HG03060 (cell line): Measurements from ENCODE around the gene SLC37A1.
"Not testable (repeated sequence)": the region's sequence is repeated elsewhere in the genome, so short reads cannot be mapped to it uniquely, and the experiment has no call there.

Experiments used
- ATAC-seq: cut with Tn5 transposase; IDR thresholded peaks from one replicate; pipeline ENCODE4 v1.9.1; 2021; ENCODE audit warnings: low read depth, moderate number of reproducible peaks; ENCODE audit not compliant: unreplicated experiment

SLC37A1 gene

DNA sequence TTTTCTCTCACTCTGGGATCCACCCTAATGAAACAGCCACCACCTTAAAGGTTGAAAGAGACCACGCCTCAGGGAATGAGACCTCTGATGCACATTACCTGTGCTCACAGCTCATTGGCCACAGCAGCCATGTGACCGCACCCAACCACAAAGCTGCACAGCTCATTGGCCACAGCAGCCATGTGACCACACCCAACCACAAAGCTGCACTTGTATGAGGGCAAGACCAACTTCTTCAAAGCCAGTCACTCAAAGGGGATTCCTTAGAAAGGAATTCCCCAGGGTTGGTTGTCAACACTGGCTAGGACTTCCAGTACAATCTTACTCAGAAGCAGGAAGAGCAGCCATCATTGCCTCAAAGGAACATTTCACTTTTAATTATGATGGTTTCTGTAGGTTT lies 96.2 kb downstream of the SLC37A1 start:
- no peak for ATAC-seq

DNA sequence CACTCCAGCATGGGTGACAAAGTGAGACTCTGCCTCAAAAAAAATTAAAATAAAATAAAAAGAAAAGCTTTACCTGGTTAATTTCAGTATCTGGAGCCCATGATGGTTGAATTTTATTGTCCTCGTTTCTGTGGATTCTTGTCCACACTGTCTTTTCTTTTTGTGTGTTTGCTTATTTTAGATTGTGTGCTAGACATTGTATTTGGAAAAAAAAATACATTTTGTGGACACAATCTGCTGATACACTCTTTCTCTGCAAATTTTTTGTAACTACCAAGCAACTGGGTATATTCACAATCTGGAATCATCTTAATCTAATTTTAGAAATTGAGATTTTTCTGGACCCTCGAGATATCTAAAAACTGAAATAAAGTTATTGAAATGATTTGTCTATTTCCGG lies 98.2 kb downstream of the SLC37A1 start:
- ATAC-seq, result no peak

- ATAC-seq, result no peak
Measured at GRCh38 chr21:42612390-42612789, 98.7 kb downstream of the SLC37A1 start.

- no peak for ATAC-seq
Measured at GRCh38 chr21:42613756-42614155, 100.1 kb downstream of the SLC37A1 start.

GRCh38 chr21:42614396-42614795 lies 100.7 kb downstream of the SLC37A1 start:
- no peak for ATAC-seq

DNA sequence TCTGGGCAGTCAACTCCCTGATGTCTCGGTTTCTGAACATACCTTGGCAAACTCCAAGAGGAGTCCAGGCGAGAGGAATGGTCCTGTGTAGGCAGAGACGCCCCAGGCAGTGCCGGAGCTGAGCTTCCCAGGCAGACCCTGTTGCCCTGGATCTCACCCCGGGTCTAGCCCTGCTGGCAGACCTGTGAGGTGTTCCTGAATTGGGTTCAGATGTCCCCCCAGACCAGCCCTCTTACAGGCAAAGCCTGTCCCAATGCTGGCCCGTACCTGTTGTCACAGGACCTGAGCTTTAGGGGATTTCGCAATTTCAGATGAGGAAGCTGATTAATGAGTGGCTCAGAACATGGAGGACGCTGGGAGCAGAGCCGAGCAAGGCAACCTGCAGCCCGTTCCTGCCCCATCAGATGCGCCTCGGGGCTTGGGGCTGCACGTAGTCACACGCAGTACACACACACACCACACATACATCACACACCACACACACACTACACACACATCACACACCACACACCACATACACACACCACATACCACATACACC lies 101.2 kb downstream of the SLC37A1 start:
- ATAC-seq, result no peak

- not testable (repeated sequence) for ATAC-seq
Measured at GRCh38 chr21:42615377-42615776, 101.7 kb downstream of the SLC37A1 start.

DNA sequence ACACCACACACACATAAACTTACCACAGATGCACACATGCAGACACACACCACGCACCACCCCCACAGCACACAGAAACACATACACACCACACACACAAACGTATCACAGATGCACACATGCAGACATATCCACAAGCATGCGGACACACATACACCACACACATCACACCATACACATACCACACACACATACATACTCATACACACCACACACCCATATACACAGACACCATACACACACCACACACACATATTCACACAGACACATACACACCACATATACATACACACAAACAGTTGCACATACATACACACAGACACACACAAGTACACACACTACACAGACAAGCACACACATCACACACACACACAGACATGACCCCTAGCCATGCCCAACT lies 102.3 kb downstream of the SLC37A1 start:
- ATAC-seq, result no peak

- no peak for ATAC-seq
Measured at GRCh38 chr21:42616446-42616845, 102.8 kb downstream of the SLC37A1 start.

DNA sequence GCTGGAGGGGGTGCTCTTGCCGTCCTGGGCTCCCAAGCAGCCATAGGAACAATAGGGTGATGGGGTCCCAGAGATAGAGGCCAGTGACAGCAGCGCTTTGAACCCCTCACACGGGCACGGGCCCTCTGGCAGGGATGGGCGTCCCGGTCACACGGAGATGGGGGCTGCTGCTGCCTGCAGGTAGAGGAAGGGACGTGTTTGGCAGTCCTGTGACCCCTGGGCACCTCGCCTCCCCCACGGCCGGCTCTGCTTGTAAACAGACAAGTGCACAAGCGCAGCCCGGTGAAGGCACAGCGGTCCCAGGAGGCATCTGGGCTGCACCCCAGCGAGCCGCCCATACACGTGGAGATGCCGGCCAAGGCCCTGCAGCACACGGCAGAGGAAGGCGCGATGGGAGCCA lies 103.3 kb downstream of the SLC37A1 start:
- ATAC-seq, result no peak

- no peak for ATAC-seq
Measured at GRCh38 chr21:42617486-42617885, 103.8 kb downstream of the SLC37A1 start.

DNA sequence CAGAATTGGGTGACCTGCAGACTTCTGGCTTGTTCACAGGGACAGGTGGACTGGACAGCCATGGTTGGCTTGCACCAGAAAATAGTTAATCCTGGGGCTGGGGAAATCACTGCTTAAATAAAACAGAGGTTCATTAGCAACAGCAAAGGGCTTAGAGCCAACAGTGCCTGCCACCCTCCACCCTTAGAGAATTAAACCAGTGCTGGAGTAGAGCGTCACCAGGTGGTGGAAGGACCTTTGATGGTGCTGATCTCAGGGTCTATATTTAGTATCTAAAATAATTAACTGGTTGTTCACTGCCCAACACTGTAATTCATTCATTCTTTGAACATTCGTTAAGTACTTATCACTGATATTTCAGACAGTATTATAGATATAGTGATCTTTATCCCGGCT lies 105.1 kb downstream of the SLC37A1 start:
- ATAC-seq, result no peak

DNA sequence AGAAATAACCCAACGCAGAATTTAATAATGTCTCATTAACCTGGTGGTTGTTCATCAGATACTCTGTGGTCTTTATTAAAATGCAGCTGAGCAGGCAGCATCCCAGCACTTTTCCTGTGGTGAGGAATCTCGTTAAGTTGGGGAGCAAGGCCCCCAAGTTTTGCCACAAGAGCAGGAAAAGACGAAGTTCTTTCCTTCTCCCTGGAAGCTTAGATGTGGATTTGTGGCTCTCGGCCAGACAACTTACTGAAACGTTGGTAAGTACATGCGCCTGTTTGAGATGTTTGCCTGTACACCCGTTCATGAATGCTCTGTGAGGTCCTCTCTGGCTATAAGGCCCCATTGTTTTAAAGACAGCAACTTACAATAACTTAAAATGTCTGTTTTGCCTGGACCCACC lies 105.5 kb downstream of the SLC37A1 start:
- no peak for ATAC-seq

DNA sequence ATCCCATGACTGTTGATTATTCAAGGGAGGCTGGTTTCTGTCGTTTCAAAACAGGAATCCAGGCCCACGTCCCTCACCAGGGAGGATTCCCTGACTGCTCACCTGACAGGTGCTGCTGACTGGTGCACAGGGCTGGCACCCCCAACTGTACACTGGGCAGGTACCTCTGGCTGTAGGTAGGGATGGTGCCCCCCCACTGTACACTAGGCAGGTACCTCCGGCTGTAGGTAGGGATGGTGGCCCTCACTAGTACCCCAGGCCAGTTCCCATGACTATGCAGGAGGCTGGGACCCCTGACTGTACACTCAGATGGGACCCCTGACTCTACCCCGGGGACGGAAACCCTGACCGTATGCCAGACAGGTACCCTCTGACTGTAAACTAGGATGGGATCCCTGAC lies 106.2 kb downstream of the SLC37A1 start:
- no peak for ATAC-seq

DNA sequence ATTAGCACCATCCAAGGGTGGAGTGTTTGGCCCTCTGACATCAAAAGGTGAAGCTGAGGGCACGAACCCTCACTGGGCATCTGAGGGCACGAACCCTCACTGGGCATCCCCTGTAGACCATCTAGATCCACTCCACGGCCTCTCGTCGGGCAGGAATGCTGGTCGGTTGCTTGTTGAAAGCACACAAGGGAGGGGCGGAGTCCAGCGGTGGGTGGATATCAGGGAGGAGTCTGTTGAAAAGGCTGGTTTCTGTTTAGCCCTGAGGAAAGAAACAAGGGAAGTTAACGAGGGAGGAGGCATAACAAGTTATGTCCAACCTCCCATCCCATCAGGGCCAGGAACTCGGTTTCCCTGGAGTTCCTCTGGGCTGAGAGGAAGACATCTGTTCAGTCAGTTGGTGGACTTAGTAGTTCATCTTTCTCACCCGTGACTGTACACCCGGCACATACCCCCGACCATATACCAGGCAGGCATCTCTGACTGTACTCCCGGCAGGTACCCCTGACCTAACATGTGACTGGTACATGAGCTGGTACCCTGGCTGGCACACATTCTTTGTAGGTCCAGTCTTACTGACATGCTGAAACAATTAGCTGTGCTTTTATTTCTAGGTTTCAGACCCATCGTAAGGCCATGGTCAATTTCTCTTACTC lies 107.6 kb downstream of the SLC37A1 start:
- ATAC-seq, result no peak

- ATAC-seq, result no peak
Measured at GRCh38 chr21:42621819-42622177, 108.1 kb downstream of the SLC37A1 start.

GRCh38 chr21:42622284-42622683 lies 108.6 kb downstream of the SLC37A1 start:
- no peak for ATAC-seq

- no peak for ATAC-seq
Measured at GRCh38 chr21:42623694-42624093, 110.0 kb downstream of the SLC37A1 start.

DNA sequence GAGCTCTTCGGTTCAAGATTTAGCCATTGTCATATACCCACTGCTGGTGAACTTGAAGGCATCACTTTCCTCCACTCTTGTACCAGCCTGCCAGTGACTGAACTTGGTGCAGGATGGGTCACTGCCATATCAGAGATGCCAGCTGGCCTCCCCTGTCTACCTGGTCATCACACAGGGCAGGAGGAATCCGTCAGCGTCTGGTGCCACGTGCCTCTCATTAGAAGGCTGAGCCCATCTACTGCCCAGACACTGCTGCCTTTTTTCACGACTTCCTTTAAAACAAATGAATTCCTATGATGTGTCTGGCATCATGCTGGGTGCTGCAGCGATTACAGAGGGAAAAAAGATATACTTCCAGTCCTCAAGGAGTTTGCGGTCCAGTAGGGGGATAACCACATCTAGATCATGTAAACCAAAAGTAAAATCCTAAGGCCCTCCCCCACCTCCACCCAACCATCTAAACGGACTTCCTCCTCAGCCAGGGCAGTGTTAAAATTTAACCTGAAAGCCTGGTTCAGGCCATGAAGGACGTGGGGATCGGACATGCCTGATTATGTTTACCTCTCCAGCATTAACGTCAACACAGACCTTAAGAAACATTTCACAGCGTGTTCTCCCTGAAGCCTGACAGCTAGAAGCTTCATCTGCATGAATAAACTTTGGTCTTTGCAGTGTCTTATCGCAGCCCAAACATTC lies 110.6 kb downstream of the SLC37A1 start:
- ATAC-seq, result no peak

DNA sequence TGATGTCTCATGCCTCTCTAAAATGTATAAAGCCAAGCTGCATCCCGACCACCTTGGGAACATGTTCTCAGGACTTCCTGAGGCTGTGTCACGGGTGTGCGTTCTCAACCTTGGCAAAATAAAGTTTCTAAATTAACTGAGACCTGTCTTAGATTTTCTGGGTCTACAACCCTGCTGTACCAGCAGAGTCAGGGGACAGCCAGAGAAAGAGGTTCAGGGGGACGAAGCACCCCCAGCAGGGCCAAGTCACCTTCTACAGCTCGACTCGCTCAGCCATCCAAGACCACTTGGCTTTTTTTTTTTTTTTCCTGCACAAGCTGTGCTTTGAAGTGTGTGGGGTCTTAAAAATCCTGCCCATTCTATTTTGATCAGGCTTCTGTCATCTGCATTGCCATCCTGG lies 111.3 kb downstream of the SLC37A1 start:
- ATAC-seq, result no peak

GRCh38 chr21:42626171-42626570 lies 112.5 kb downstream of the SLC37A1 start:
- no peak for ATAC-seq
